Fibroblast of lung (primary cell): ENCODE results near the gene MFGE8. TPM values are rescaled to one million over a fixed set of nuclear protein-coding genes. Genes with fewer than 3 reads are reported as not detected.
A peak's percentile ranks its signal among the peaks of the same experiment; 100 is the strongest.

ENCODE experiments used
- DNase-seq, 2 donors: peaks; one replicate each; pipeline versions ENCODE4 v3.0.0 to v3.0.0-alpha.2; 2010; ENCODE audit warnings: low read depth in 2 of 2
- H2AFZ ChIP-seq: 2 replicates; pipeline ENCODE4 v1.5.1; 2012; ENCODE audit warnings: low read length, control low read depth, inconsistent platforms
- H3K27ac ChIP-seq: 2 replicates; pipeline ENCODE4 v1.5.1; 2011; ENCODE audit warnings: low read length, control low read depth; ENCODE audit not compliant: insufficient read depth
- H3K27me3 ChIP-seq: 2 replicates; pipeline ENCODE4 v1.5.1; 2011; ENCODE audit warnings: mild to moderate bottlenecking, low read length; ENCODE audit not compliant: control insufficient read depth, insufficient read depth
- H3K36me3 ChIP-seq: 2 replicates; pipeline ENCODE4 v1.5.1; 2011; ENCODE audit warnings: low read length; ENCODE audit not compliant: control insufficient read depth, insufficient read depth
- H3K4me1 ChIP-seq: 2 replicates; pipeline ENCODE4 v1.5.1; 2011; ENCODE audit warnings: low read length; ENCODE audit not compliant: control insufficient read depth, insufficient read depth; ENCODE audit errors: extremely low read depth
- H3K4me2 ChIP-seq: 2 replicates; pipeline ENCODE4 v1.5.1; 2011; ENCODE audit warnings: low read length, control low read depth; ENCODE audit not compliant: insufficient read depth; ENCODE audit errors: extremely low read depth
- H3K4me3 ChIP-seq, 4 experiments: fragments of 200-600 bp in 1 of 4; sonication (generic) in 1 of 4; replicated peaks in 1 of 4; 2 replicates each; pipeline ENCODE4 v1.5.1; 2011 to 2016; ENCODE audit warnings: low read length in 4 of 4, low read depth in 3 of 4, mild to moderate bottlenecking in 3 of 4, control low read depth in 2 of 4, inconsistent platforms in 1 of 4, mixed read lengths in 1 of 4; ENCODE audit not compliant: insufficient read depth in 1 of 4; ENCODE audit errors: control extremely low read depth in 1 of 4
- H3K79me2 ChIP-seq: 2 replicates; pipeline ENCODE4 v1.5.1; 2012; ENCODE audit warnings: mild to moderate bottlenecking, low read length, inconsistent platforms; ENCODE audit not compliant: control insufficient read depth, insufficient read depth
- H3K9ac ChIP-seq: 2 replicates; pipeline ENCODE4 v1.5.1; 2011; ENCODE audit warnings: mild to moderate bottlenecking, low read length, control low read depth; ENCODE audit not compliant: insufficient read depth
- H3K9me3 ChIP-seq: 2 replicates; pipeline ENCODE4 v1.5.1; 2012; ENCODE audit warnings: low read depth, low read length; ENCODE audit not compliant: control insufficient read depth, insufficient read depth
- H4K20me1 ChIP-seq: 2 replicates; pipeline ENCODE4 v1.5.1; 2011; ENCODE audit warnings: low read length; ENCODE audit not compliant: control insufficient read depth, insufficient read depth; ENCODE audit errors: extremely low read depth
- CTCF ChIP-seq, 2 donors: IDR thresholded peaks in 1 of 2; conservative IDR thresholded peaks in 1 of 2; 1 replicate in 1 of 2; 2 replicates in 1 of 2; pipeline ENCODE4 v1.5.1; 2011 to 2012; ENCODE audit warnings: low read length in 2 of 2, control low read depth in 1 of 2, inconsistent platforms in 1 of 2, low read depth in 1 of 2, mild to moderate bottlenecking in 1 of 2
- EZH2 ChIP-seq: IDR thresholded peaks from 2 replicates; pipeline ENCODE4 v1.5.1; 2012; ENCODE audit warnings: low read length, control low read depth, mild to moderate bottlenecking; ENCODE audit errors: missing control alignments
- polyA plus RNA-seq, 2 donors: library from polyadenylated mRNA; depleted of rRNA in 1 of 2; stranded (reverse) in 1 of 2; unstranded in 1 of 2; fragments of >200 nt; gene quantifications; 2 replicates each; pipeline ENCODE4 v1.2.1, GENCODE V29; 2011 to 2012; ENCODE audit warnings: missing spikeins in 1 of 2
- total RNA-seq: library from RNA; depleted of rRNA; stranded (reverse); fragments of >200 nt; gene quantifications from 2 replicates; pipeline ENCODE4 v1.2.1, GENCODE V29; 2014

The MFGE8 gene
- total and polyA plus RNA-seq, 2 donors (not counting 1 experiment from before 2014, with no cell fraction given): 263 to 336 TPM

GRCh38 chr15:88900309-88900981 lies 12.7 kb downstream of the MFGE8 start:
- no peak overlapping the region for H3K4me3 ChIP-seq
- H3K79me2 ChIP-seq: no peaks in the 10 kb centered on the region
- peaks cover 8% of the 10 kb centered on the region for H3K4me1 ChIP-seq
- H4K20me1 ChIP-seq: no peaks in the 10 kb centered on the region
- DNase-seq: peak; percentile 24 to 78
- no peak overlapping the region for H3K9ac ChIP-seq
- no peak overlapping the region for H2AFZ ChIP-seq
- H3K9me3 ChIP-seq: no peaks in the 10 kb centered on the region
- TF ChIP-seq EZH2: no peak
- TF ChIP-seq CTCF (conservative IDR thresholded peaks at IDR 0.05 in 1 of 2, IDR thresholded peaks at IDR 0.05 in 1 of 2; ENCODE audit: low read depth in 1 of 2, low read length in 2 of 2): no peak
- no peak overlapping the region for H3K4me2 ChIP-seq
- H3K27ac ChIP-seq: no peak overlapping the region
- H3K36me3 ChIP-seq: peaks cover 10% of the 10 kb centered on the region
- H3K27me3 ChIP-seq: no peaks in the 10 kb centered on the region

GRCh38 chr15:88899251-88899650 lies 13.9 kb downstream of the MFGE8 start:
- no peak for TF ChIP-seq CTCF (conservative IDR thresholded peaks at IDR 0.05 in 1 of 2, IDR thresholded peaks at IDR 0.05 in 1 of 2; ENCODE audit: low read depth in 1 of 2, low read length in 2 of 2)
- TF ChIP-seq EZH2: no peak
- DNase-seq: no peak
- Histone ChIP-seq H3K4me3 (no peak overlapping the region), H3K36me3 (peaks cover 10% of the 10 kb centered on the region), H3K4me1 (peaks cover 8% of the 10 kb centered on the region), H3K9ac (no peak overlapping the region), H3K9me3 (no peaks in the 10 kb centered on the region), H3K27me3 (no peaks in the 10 kb centered on the region), H3K79me2 (no peaks in the 10 kb centered on the region), H3K4me2 (no peak overlapping the region), H4K20me1 (no peaks in the 10 kb centered on the region), H3K27ac (no peak overlapping the region), H2AFZ (no peak overlapping the region)

- Histone ChIP-seq H3K79me2 (no peaks in the 10 kb centered on the region), H2AFZ (no peak overlapping the region), H3K9ac (no peak overlapping the region), H3K27ac (no peak overlapping the region), H4K20me1 (no peaks in the 10 kb centered on the region), H3K4me1 (peaks cover 8% of the 10 kb centered on the region), H3K36me3 (peaks cover 10% of the 10 kb centered on the region), H3K4me3 (no peak overlapping the region), H3K9me3 (no peaks in the 10 kb centered on the region), H3K4me2 (no peak overlapping the region), H3K27me3 (no peaks in the 10 kb centered on the region)
- no peak for DNase-seq
- TF ChIP-seq EZH2 (no peak), CTCF (conservative IDR thresholded peaks at IDR 0.05 in 1 of 2, IDR thresholded peaks at IDR 0.05 in 1 of 2; ENCODE audit: low read depth in 1 of 2, low read length in 2 of 2) (no peak)
Observed at GRCh38 chr15:88898736-88899135, 14.4 kb downstream of the MFGE8 start.
